Mesenchymal stem cell (in vitro differentiated cells and primary cell): ENCODE data around the gene ARID3B.

Experiments
- DNase-seq: peaks from one replicate; pipeline ENCODE4 v3.0.0-alpha.2; 2013
- H2AFZ ChIP-seq: one replicate; pipeline ENCODE4 v1.6.1; 2013; ENCODE audit warnings: low read depth, mild to moderate bottlenecking, control low read depth, inconsistent platforms, low read length, moderate library complexity
- H2AK5ac ChIP-seq: 2 replicates; pipeline ENCODE4 v1.6.1; 2013; ENCODE audit warnings: low read length, moderate library complexity, mild to moderate bottlenecking, inconsistent platforms; ENCODE audit not compliant: severe bottlenecking
- H2BK120ac ChIP-seq: one replicate; pipeline ENCODE4 v1.6.1; 2013; ENCODE audit warnings: low read depth, mild to moderate bottlenecking, inconsistent platforms, low read length, moderate library complexity
- H2BK12ac ChIP-seq, 2 experiments: one replicate each; pipeline ENCODE4 v1.6.1; 2013; ENCODE audit warnings: inconsistent platforms in 2 of 2, low read length in 2 of 2, mild to moderate bottlenecking in 2 of 2, moderate library complexity in 2 of 2, control low read depth in 1 of 2
- H2BK15ac ChIP-seq: one replicate; pipeline ENCODE4 v1.6.1; 2013; ENCODE audit warnings: mild to moderate bottlenecking, low read depth, inconsistent platforms; ENCODE audit not compliant: poor library complexity, severe bottlenecking
- H2BK5ac ChIP-seq: 2 replicates; pipeline ENCODE4 v1.6.1; 2013; ENCODE audit warnings: low read depth, mild to moderate bottlenecking, low read length, control low read depth, inconsistent platforms; ENCODE audit not compliant: poor library complexity, severe bottlenecking
- H3K14ac ChIP-seq, 2 experiments: one replicate each; pipeline ENCODE4 v1.6.1; 2013; ENCODE audit warnings: inconsistent platforms in 2 of 2, low read length in 2 of 2, control low read depth in 1 of 2, mild to moderate bottlenecking in 1 of 2, moderate library complexity in 1 of 2
- H3K18ac ChIP-seq, 2 experiments: one replicate each; pipeline ENCODE4 v1.6.1; 2013; ENCODE audit warnings: inconsistent platforms in 2 of 2, low read length in 2 of 2, control low read depth in 1 of 2, low read depth in 1 of 2, mild to moderate bottlenecking in 1 of 2
- H3K23ac ChIP-seq, 2 experiments: one replicate each; pipeline ENCODE4 v1.6.1; 2013; ENCODE audit warnings: inconsistent platforms in 2 of 2, low read length in 2 of 2, mild to moderate bottlenecking in 2 of 2, moderate library complexity in 2 of 2, control low read depth in 1 of 2
- H3K27ac ChIP-seq: 2 replicates; pipeline ENCODE4 v1.5.1; 2013; ENCODE audit warnings: mild to moderate bottlenecking, moderate library complexity, low read length, control low read depth, inconsistent platforms; ENCODE audit not compliant: poor library complexity, severe bottlenecking
- H3K27me3 ChIP-seq, 2 experiments: 2 replicates each; pipeline versions ENCODE4 v1.6.1 to v1.7.0; 2013; ENCODE audit warnings: low read length in 2 of 2, mild to moderate bottlenecking in 2 of 2, moderate library complexity in 2 of 2, control low read depth in 1 of 2, inconsistent platforms in 1 of 2; ENCODE audit not compliant: control insufficient read depth in 1 of 2, insufficient read depth in 1 of 2
- H3K36me3 ChIP-seq, 2 experiments: 2 replicates each; pipeline versions ENCODE4 v1.6.1 to v1.7.0; 2013; ENCODE audit warnings: low read length in 2 of 2, control low read depth in 1 of 2, inconsistent platforms in 1 of 2, low read depth in 1 of 2, mild to moderate bottlenecking in 1 of 2; ENCODE audit not compliant: insufficient read depth in 2 of 2, control insufficient read depth in 1 of 2
- H3K4ac ChIP-seq, 2 experiments: one replicate each; pipeline ENCODE4 v1.6.1; 2013; ENCODE audit warnings: inconsistent platforms in 2 of 2, low read length in 2 of 2, mild to moderate bottlenecking in 2 of 2, moderate library complexity in 2 of 2, control low read depth in 1 of 2, low read depth in 1 of 2
- H3K4me1 ChIP-seq: 2 replicates; pipeline ENCODE4 v1.6.1; 2013; ENCODE audit warnings: low read depth, low read length, control low read depth; ENCODE audit not compliant: control insufficient read depth, insufficient read depth
- H3K4me2 ChIP-seq: 2 replicates; pipeline ENCODE4 v1.6.1; 2013; ENCODE audit warnings: low read length, mild to moderate bottlenecking, inconsistent platforms; ENCODE audit not compliant: poor library complexity, severe bottlenecking
- H3K4me3 ChIP-seq, 2 experiments: 2 replicates each; pipeline versions ENCODE4 v1.5.1 to v1.7.0; 2013; ENCODE audit warnings: low read length in 2 of 2, mild to moderate bottlenecking in 2 of 2, control low read depth in 1 of 2, low read depth in 1 of 2; ENCODE audit not compliant: insufficient read depth in 1 of 2
- H3K79me1 ChIP-seq: replicated peaks from 2 replicates; pipeline ENCODE4 v1.6.1; 2013; ENCODE audit warnings: mild to moderate bottlenecking, control low read depth, low read length, inconsistent platforms; ENCODE audit not compliant: poor library complexity, severe bottlenecking
- H3K9ac ChIP-seq: 2 replicates; pipeline ENCODE4 v1.7.0; 2013; ENCODE audit warnings: mild to moderate bottlenecking, low read length, moderate library complexity
- H3K9me3 ChIP-seq: 2 replicates; pipeline ENCODE4 v1.7.0; 2013; ENCODE audit warnings: mild to moderate bottlenecking, low read length; ENCODE audit not compliant: control insufficient read depth
- H4K8ac ChIP-seq: one replicate; pipeline ENCODE4 v1.6.1; 2013; ENCODE audit warnings: inconsistent platforms, mild to moderate bottlenecking, low read length, moderate library complexity
- H4K91ac ChIP-seq: one replicate; pipeline ENCODE4 v1.6.1; 2013; ENCODE audit warnings: mild to moderate bottlenecking, low read length, inconsistent platforms
- WGBS: methylation state at CpG from one replicate; pipeline ENCODE4 v1.1.7; 2013; ENCODE audit warnings: mixed read lengths; 5-methylcytosine and 5-hydroxymethylcytosine counted together

ARID3B gene

GRCh38 chr15:74500401-74500800, 40.6 kb upstream of the ARID3B start:
- Histone ChIP-seq H3K4me3 (no peak overlapping the region), H2BK12ac (no peak overlapping the region), H4K91ac (no peak overlapping the region), H2AK5ac (no peak overlapping the region), H2BK120ac (no peak overlapping the region), H2BK5ac (no peak overlapping the region), H3K14ac (no peak overlapping the region), H2AFZ (no peak overlapping the region), H3K79me1 (no peaks in the 10 kb centered on the region), H3K9ac (no peak overlapping the region), H3K27me3 (no peaks in the 10 kb centered on the region), H3K27ac (no peak overlapping the region), H3K23ac (no peak overlapping the region), H3K4me1 (no peaks in the 10 kb centered on the region), H4K8ac (no peak overlapping the region), H3K4ac (no peak overlapping the region), H3K18ac (no peak overlapping the region), H3K9me3 (no peaks in the 10 kb centered on the region), H3K4me2 (no peak overlapping the region), H2BK15ac (no peak overlapping the region), H3K36me3 (no peaks in the 10 kb centered on the region)
- DNase-seq: no peak
- 100% methylated on average over 2 of the region's 2 CpGs for WGBS

- Histone ChIP-seq H2BK12ac (no peak overlapping the region), H3K4ac (no peak overlapping the region), H3K79me1 (no peaks in the 10 kb centered on the region), H3K36me3 (no peaks in the 10 kb centered on the region), H3K4me2 (no peak overlapping the region), H2BK15ac (no peak overlapping the region), H2BK5ac (no peak overlapping the region), H2AK5ac (no peak overlapping the region), H3K9ac (no peak overlapping the region), H2BK120ac (no peak overlapping the region), H2AFZ (no peak overlapping the region), H3K14ac (no peak overlapping the region), H3K9me3 (no peaks in the 10 kb centered on the region), H3K27ac (no peak overlapping the region), H3K4me3 (no peak overlapping the region), H3K18ac (no peak overlapping the region), H3K23ac (no peak overlapping the region), H3K27me3 (no peaks in the 10 kb centered on the region), H4K91ac (no peak overlapping the region), H4K8ac (no peak overlapping the region), H3K4me1 (no peaks in the 10 kb centered on the region)
- DNase-seq: no peak
- 96% methylated on average over 3 of the region's 3 CpGs for WGBS
These were observed 38.7 kb upstream of the ARID3B start for GRCh38 chr15:74502301-74502700.

GRCh38 chr15:74504418-74504817, 36.6 kb upstream of the ARID3B start:
- Histone ChIP-seq H3K79me1 (no peaks in the 10 kb centered on the region), H3K36me3 (no peaks in the 10 kb centered on the region), H3K23ac (no peak overlapping the region), H3K18ac (no peak overlapping the region), H2AFZ (no peak overlapping the region), H2AK5ac (no peak overlapping the region), H2BK5ac (no peak overlapping the region), H2BK15ac (no peak overlapping the region), H3K4me2 (no peak overlapping the region), H3K27ac (no peak overlapping the region), H3K27me3 (no peaks in the 10 kb centered on the region), H4K8ac (no peak overlapping the region), H3K14ac (no peak overlapping the region), H4K91ac (no peak overlapping the region), H3K4me1 (no peaks in the 10 kb centered on the region), H3K4me3 (no peak overlapping the region), H2BK120ac (no peak overlapping the region), H3K4ac (no peak overlapping the region), H2BK12ac (no peak overlapping the region), H3K9me3 (no peaks in the 10 kb centered on the region), H3K9ac (no peak overlapping the region)
- 57% methylated on average over 2 of the region's 3 CpGs for WGBS
- DNase-seq: peak; percentile 56

- Histone ChIP-seq H3K23ac (no peak overlapping the region), H3K27me3 (no peaks in the 10 kb centered on the region), H2BK15ac (no peak overlapping the region), H3K4me2 (no peak overlapping the region), H3K79me1 (no peaks in the 10 kb centered on the region), H3K4ac (no peak overlapping the region), H3K9ac (no peak overlapping the region), H3K9me3 (no peaks in the 10 kb centered on the region), H3K4me1 (no peaks in the 10 kb centered on the region), H2BK120ac (no peak overlapping the region), H2BK12ac (no peak overlapping the region), H3K18ac (peak overlapping the region in 1 of 2 experiments; percentile 11), H3K27ac (no peak overlapping the region), H3K36me3 (no peaks in the 10 kb centered on the region), H4K8ac (no peak overlapping the region), H4K91ac (no peak overlapping the region), H3K4me3 (no peak overlapping the region), H2AK5ac (no peak overlapping the region), H3K14ac (no peak overlapping the region), H2AFZ (no peak overlapping the region), H2BK5ac (no peak overlapping the region)
- no peak for DNase-seq
- 94% methylated on average over 4 of the region's 4 CpGs for WGBS
These were observed 36.2 kb upstream of the ARID3B start for GRCh38 chr15:74504836-74505235.
